ENCODE results near the gene IDH2.

IDH2 gene

DNA sequence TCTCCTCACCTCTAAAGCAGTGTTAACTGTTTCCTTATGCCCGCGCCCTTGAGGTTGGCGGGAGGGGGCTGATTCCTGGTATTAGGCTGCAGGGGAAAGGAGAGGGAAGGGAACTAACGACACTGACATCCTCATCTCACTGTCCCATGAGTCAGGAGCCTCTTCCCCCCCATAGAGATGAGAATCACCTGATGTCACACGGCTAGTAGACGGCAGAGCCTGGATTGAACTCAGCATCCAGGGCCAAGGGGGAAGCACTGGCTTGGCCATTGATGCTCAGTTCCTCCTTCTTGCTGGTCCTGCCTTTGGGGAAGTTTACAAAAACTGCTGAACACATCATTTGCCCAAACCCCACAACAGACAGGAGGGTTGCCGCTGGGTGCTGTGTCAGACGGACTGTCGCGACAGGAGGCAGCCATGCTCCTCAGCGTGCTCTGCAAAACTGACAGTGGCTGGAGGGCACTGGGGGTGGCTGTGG is 38.5 kb downstream of the IDH2 start:
- peak; percentile 81 for DNase-seq (ENCODE audit: low spot score)

DNA sequence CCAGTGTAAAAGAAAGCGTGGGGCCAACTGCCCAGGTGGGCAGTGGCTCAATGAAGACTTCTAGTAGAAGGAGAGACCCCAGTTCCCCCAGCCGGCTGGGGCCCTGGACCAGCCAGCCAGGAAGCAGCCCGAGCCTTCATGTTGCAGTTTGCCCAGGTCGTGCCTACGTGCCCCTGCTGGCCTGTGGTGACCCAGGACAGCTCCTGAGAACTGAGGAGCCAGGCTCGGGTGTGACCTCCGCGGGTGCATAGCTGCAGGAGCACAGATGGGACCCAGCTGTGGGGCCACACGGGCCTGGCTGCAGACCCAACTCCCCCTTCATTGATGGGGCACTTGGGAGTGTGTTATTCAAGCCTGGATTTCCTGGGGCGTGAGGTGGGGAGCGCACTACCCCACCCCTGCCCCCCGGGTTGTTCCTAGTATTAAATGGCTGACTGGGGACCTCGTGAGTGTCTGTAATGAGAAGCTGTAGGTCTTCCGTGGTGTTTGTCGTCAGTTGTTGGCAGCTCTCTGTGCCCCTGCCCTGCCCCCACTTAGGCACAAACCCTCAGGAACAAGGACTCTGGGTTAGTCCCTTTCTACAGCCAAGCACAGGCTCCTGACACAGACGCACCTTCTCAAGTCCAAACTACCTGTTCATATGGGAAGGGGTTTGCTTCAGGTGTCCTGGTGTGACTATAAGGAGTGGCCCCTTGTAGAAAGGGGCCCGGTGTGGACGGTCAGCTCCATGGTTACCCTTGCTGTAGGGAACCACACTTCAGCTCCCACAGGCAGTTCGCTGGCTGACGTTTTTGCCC is 39.1 kb downstream of the IDH2 start:
- no peak for DNase-seq (ENCODE audit: low spot score)

DNA sequence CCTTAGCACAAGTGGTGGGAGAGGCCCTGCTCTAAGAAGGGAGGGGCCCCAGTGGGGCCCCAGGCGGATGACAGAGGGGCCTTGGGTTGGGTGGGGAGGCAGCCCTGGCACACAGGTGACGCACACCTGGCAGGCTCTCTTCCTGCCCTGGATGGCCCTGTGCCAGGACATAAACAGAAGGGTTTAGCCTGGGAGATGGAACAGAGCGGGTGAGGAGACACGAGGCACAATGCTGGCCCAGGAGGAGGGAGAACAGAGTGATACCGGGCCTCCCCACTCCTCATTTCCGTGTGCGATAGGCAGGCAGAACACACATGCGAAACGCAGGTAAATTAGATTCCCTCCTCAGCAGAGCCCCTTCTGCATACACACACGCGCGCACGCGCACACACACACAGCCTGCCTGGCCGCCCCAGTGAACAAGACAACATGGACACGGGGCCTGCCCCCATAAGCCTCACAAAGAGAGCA is 39.8 kb downstream of the IDH2 start:
- no peak for DNase-seq (ENCODE audit: low spot score)

DNA sequence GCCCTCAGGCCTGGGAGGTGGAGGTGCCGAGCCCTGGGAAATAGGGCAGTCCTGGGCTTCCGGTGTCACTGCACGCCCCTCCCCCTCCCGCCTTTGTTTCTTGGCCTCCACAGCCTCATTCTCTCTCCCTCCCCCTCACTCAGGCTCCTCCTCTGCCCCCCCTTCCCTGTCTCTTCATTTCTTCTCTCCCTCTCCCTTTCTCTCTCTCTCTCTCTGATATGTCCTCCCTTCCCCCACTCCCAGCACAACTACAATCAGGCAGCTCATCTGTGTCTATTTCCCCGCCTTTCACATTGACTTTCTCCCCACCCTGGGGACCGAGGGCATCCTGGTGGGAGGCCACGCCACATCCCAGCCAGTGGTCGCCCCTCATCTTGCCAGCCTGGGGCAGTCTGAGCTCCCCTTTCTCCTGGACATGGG is 40.2 kb downstream of the IDH2 start:
- peak; percentile 61 for DNase-seq (ENCODE audit: low spot score)

DNA sequence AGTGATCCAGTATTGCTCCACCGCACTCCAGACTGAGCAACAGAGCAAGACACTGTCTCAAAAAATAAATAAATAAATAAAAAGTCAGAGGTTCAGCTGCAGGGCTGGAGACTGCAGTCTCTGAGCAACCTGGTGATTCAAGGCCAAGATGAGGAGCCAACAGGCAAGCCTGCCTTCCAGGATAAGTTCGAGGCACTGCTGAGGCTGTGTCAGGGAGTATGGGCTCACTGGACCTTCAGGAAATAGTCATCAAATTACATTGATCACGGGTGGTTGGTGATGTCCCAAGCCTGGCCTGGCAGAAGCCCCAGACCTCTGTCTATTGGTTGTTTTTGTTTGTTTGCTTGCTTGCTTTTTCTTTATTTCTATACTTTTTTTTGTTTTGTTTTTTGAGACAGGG is 41.5 kb downstream of the IDH2 start:
- no peak for DNase-seq (ENCODE audit: low spot score)

DNA sequence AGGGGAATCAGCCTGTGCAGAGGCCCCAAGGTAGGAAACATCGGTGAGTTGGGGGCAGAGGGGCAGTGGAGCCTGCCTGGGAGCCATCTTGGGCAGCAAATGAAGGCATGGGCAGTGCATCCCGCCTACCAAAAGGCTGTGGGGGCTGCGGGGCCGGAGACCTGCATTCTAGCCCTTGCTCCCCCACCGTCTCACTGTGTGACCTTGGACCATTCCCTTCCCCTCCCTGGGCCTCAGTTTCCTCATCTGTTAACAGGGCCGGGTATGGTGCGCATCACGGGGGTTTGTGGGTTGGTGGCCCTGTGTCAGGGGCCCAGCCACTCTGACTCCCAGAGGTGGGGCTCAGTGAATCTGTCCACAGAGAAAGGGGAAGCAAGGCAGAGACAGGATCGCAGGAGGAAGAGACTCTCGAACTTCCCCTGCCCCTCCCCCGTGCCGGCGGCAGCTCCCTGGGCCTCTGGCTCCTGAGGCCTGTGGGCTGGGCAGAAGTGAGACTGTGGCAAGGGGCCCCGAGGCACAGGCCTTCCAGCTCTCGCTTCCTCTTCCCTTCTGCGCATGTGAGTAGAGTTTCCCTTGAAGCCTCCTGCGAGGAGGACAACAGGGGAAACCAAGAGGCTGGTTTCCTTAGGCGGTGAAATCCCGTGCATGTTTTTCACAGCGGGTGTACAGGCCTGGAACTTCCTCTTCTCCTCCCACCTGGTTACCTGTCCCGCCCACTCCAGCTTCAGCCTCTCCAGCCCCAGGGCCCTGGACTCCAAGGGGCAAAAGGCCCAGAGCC is 42.9 kb downstream of the IDH2 start:
- DNase-seq (ENCODE audit: low spot score) = peak; percentile 78

DNA sequence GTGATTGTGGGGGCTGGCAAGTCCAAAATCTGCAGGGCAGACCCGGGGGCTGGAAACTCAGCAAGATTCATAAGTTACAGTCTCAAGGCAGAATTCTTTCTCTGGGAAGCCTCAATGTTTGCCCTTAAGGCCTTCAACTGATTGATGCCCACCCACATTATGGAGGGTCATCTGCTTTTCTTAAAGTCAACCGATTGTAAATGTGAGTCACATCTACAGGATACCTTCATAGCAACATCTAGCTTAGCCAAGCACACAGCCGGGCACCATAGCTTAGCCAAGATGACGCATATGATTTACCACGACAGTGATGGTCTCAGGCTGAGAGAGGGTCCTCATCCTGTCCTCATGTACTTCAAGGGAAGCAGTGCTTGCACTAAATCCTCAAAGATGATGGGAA is 43.5 kb downstream of the IDH2 start:
- no peak for DNase-seq (ENCODE audit: low spot score)

DNA sequence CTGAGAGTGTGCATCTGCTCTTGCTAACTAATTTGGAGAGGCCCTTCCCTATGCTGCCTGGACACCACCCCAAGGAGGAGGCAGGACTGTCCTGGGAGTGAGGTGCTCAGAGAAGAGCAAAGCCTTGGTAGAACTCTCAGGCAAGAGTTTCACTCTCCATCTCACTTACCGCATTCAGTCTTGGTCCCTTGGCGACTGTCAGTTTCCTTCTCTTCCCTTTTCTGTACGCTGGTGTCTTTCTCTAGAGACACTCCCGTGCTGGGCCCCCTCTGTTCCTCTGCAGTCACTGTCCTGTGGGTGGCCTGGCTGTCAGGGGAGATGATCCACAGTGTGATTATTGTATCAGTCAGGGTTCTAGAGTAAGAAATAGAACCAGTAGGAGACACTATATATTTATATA is 44.0 kb downstream of the IDH2 start:
- DNase-seq (ENCODE audit: low spot score) = no peak

DNA sequence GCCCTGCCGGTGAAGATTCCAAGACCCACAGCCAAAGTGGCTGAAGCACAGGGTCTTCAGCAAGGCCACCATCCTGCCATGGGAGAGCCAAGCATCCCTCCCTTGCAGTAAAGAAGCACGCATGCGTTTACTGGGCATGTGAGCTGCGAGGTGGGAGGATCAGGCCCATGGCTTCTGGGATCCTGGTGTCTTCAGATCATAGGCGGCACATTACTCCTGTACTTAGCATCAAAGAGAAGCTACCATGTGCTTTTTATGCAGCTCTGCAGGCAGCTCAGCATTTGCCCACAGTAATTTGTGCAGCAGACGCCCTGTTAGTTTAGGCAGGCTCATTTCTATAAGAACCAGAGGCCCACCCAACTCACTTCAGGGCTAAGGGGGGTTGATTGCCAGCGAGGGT is 45.7 kb downstream of the IDH2 start:
- DNase-seq (ENCODE audit: low spot score) = no peak

DNA sequence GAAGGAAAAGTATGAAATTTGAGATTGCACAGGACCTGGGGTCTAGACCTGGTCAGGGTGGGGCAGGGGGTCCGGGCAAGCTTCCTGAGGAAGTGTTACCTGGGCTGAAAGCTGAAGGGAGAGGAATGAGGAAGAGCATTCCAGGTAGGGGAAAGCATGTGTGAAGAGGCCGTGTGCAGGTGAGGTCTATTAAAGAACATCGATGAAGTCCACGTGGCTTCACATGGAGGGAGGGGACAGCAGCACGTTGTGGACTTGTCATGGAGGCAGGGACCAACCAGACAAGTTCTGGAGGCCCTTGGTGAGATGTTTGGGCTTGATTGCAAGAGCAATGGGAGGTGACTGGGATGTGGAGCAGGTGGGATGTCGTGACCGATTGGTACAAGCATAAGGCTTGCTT is 47.1 kb downstream of the IDH2 start:
- no peak for DNase-seq (ENCODE audit: low spot score)

DNA sequence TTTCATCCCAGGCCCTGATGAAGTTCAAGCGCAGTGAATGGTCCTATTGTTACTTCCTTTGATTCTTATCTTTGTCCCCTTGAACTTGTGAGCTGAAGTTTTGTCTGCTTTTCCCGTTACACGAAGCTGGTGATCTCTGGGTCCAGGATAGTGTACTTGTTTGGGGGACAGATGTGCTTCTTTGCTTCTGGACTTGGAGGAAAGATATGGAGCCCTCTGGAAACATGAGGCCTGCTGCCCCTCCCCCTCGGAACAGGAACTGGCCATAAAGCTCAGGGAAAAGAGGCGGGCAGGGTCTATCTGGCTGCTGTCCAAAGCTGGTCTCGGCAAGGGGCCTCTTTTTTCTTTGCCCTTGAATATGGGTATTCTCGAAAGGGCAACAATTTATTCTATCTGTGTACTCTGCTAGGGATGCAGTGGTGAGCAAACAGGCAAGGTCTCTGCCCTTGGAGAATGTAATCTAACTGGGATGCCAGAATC is 47.6 kb downstream of the IDH2 start:
- DNase-seq (ENCODE audit: low spot score) = no peak

DNA sequence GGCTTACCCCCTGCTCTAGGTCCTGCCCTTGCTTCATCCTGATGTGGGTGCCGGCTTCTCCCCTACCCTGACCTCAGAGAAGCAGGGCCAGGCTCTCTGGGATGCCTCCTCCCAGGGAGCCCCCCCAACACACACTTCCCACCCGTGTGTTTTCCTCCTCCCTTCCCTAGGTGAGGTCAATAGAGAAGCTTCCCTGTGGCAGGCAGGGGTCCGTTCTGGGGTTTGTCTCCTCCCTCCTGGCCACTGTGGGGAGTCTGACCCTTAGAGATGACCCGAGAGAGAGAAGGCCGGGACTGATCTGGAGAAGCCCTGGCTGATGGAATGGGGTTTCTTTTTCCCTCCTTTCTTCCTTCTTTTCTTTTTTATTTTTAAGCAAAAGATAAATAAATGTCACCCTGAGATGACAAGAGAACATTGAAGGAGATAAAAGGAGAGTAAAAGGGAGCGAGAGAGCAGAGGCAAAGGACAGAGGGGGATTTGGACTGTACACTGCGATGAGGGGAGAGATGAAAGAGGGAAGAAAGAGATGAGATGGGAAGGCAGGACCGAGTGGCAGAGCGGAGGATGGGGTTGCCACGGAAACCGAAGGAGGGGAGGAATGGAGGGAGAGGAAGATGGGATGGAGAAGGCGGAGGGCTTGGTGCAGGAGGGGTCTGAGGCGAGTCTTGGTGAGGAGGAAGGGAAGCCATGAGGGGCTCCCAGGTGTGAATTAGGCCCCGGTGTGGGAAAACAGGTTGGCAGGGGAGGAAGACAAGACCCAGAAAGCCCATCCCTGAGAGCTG is 48.4 kb downstream of the IDH2 start:
- DNase-seq (ENCODE audit: low spot score) = no peak

DNA sequence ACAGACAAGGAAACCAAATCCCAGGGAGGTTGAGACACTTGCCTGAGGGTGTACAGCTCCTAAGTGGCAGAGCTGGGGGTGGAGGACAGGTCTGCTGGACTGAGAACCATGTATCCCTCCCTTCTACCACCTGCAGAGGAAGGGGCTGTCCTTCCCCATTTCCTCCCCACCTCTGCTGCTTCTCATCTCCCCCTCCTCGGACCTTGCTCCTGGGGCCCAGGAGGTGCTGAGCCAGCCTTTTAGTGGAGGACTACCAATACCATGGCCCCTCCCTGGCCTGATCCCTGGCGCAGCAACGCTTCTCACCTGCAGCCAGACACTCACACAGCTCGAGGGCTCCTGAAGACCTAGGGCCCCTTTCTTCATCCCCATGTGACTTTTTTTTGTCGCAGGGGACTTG is 50.4 kb downstream of the IDH2 start:
- no peak for DNase-seq (ENCODE audit: low spot score)

DNA sequence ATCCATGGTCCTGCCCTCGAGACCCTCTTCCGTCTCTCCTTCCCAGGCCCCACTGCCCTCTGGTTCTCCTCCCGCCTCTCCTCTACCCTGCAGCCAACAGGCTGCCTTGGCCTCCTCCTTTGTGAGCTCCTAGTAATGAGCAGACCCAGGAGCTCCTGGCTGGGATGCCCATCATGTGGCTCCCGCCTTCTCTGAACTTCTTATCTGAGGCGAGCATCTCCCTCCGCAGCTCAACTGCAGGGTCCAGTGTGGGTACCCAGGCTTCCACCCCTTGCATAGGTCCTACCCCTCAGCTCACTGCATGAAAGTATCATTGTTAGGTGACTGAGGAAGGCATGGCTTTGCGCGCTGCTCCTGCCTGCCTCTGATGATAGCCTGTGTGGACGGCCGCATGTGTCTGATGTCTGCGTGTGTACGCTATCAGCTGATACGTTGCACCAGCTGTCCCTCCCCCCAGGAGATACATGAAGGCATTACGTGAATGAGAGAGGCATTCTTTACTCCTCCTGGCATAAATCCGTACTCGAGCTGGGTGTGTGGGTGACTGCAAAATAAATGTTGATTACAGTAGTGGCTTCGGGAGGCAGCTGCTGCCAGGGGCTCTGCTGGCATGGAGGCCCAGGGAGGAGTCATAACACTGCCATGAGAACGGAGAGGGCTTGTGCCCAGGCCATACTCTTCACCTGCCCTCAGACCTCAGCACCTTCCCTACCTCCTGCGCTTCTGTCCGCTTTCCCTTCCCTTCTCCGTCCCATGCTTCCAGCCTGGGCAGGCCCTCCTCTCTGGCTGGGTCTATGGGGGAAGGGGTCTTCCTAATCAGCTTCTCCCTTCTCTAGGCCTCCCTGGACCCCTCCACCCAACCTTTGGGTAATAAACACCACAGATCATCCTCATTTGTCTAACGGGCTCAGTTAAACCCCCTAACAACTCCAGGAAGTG is 52.3 kb downstream of the IDH2 start:
- peak; percentile 73 for DNase-seq (ENCODE audit: low spot score)

DNA sequence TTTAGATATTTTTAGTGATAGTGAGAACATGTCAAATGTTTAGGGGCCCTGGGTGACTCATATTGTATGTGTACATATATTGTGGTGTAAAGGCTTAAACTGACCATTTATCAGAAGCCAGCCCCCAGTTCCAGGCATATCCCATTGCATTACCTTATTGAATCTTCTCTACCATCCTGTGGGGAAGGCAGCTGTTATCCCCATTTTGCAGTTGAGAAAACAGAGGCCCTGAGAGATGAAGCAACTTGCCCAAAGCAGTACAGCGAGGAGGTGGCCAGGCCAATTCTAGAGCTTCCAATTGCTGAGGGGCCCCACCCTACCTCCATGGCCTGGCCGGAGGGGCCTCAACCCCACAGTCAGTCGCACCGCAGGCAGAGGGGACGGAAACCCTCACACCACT is 53.2 kb downstream of the IDH2 start:
- DNase-seq (ENCODE audit: low spot score) = no peak

DNA sequence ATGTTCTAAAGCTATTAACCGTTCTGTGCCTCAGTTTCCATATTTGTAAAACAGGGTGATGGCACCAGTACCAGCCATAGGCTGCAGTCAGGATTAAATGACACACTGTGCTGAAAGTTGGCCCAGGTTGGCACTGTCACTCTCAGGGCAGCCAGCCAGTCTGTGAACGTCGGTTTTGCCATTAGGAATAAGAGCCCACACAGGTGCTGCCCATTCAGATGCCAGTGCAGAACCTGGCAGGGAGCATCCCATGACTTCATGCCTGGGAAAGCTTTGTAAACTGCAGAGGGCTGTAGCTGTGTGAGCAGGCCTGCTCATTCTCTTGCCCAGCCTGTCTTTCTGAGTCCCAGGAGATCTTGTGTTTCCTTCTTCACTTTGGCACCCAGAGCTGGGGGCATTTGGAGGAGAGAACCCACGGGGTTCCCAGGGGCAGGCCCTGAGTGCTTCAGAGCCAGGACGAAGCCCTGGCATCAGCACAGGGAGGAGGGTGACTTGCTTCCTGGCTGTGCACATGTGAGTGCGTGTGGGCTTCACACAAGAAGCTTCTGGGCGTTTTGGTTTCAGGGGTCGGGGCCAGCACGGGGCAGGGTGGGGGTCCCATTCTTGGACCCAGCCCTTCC is 54.2 kb downstream of the IDH2 start:
- DNase-seq (ENCODE audit: low spot score) = no peak

DNA sequence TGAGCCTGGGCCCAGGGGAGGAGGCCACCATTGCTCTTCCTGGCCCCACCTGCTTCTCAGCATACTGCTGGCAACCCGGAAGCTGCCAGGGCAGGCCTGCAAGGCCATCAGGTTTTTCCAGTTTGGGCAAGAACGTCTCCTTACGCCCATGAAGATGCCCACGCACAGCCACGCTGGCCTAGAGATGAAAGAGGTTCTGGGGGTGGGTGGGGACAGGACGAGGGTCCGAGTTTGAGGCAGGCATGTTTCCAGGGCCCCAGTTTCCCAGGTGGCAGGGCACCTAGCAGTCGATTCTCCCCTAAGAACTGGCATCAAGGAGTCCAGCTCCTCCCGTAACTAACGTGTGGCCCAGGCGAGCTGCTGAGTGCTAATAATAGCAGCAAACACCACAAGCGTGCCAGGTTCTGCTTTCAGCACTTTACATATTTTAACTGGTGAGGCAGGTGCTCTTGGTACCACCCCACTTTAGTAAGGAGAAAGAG is 55.3 kb downstream of the IDH2 start:
- DNase-seq (ENCODE audit: low spot score) = no peak

DNA sequence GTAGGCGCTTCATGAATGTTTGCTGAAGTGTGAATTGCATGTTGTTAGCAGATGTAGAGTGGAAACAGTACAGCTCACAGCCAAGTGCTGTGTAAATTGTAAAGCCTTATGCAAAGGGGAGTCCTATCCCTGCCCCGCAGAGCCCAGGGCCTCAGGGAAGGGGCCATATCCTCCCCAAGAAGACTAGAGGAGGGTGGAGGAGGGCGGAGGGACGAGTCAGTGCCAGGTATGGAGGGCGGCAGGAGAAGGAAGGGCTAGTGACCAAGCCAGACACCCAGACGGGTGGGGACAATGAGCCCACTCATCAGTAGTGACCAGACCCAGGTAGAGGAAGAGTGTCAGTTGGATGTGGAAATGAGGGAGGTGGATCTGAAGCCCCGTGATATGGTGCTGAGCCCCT is 56.0 kb downstream of the IDH2 start:
- DNase-seq (ENCODE audit: low spot score) = no peak

DNA sequence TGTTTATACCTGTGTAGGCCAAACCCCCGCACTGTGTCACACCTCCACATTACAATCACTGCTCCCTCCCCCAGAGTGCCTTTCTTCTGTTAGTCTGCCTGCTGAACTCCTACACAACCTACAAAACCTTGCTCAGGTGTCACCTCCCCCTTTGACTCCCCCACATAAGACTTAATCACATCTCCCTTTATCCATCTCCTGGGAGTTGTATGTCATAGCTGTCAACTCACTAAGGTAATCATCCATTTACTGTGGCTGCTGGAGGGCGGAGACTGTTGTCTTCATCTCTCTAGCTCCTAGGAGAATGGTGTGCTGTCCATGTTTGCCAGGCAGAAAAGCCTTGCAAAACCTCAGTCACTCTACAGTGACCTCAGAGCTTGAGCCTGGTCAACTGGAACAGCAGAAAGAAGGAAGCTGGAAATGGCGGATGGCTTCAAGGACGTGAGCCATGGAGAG is 57.3 kb downstream of the IDH2 start:
- no peak for DNase-seq (ENCODE audit: low spot score)

DNA sequence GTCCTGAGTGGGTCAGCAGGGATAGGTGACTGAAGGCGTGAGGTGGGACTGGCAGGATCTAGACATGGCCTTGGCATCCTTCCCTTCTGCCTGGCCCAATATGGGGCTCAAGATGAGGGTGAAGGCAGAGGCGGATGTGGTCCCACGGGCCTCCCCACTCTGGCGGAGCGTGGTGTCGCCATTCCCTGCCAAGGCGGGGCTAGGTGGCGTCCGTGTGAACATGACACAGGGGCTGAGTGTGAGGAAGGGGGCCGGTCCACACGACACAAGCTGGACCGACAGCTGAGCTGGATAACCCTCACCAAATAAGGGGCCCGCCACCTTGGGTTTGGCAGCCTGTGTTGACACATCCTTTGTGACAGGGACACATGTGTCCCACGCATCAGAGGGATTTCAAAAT is 58.1 kb downstream of the IDH2 start:
- no peak for DNase-seq (ENCODE audit: low spot score)
